HepG2 (cell line): ENCODE results near the gene ARHGEF37. TPM values are rescaled to one million over a fixed set of nuclear protein-coding genes. Genes with fewer than 3 reads are reported as not detected.
A peak's percentile ranks its signal among the peaks of the same experiment; 100 is the strongest.

Source experiments
- ATAC-seq: fragments of 200-7000 bp; cut with Tn5 transposase; 3 replicates; pipeline ENCODE4 v1.9.1; 2020; ENCODE audit warnings: mild to moderate bottlenecking, moderate library complexity
- BruUV-seq: library from RNA; stranded (reverse); fragments of 400-500 nt; replicated peaks from 2 replicates; lab custom pipeline; 2021; lab: Mats Ljungman, UMichigan
- CTCF ChIA-PET: fragments of 300-600 bp; formaldehyde crosslinking; extraction: SDS; loops from one replicate; lab custom pipeline; 2021; ENCODE audit warnings: low total read pairs, inconsistent platforms, low intra/inter-chr PET ratio; lab: Yijun Ruan, JAX
- POLR2A ChIA-PET: fragments of 350-600 bp; sonication (Branson Sonifier 250); formaldehyde crosslinking; loops from one replicate; lab custom pipeline; 2020; ENCODE audit warnings: antibody characterized with exemption, inconsistent platforms; lab: Yijun Ruan, JAX
- DNase-seq: peaks from one replicate; pipeline ENCODE4 v3.0.0-alpha.2; 2015; ENCODE audit warnings: low spot score
- FAIRE-seq: peaks from 3 replicates; lab custom pipeline; 2011; peaks lifted over from hg19 to GRCh38; lab: Jason Lieb, UNC
- H2AFZ ChIP-seq: one replicate; pipeline ENCODE4 v1.6.1; 2011; ENCODE audit warnings: low read length, inconsistent platforms
- H3K27ac ChIP-seq: fragments of 300-600 bp; 3 replicates; pipeline ENCODE4 v1.8.0; 2011; ENCODE audit warnings: mixed run types, mild to moderate bottlenecking, mixed read lengths, low read length, inconsistent platforms; ENCODE audit not compliant: insufficient read depth; ENCODE audit errors: extremely low read length
- H3K27me3 ChIP-seq, 2 experiments: fragments of 200-600 bp in 1 of 2; 2 replicates in 1 of 2; 3 replicates in 1 of 2; pipeline versions ENCODE4 v1.6.0 to v1.8.0; 2011; ENCODE audit warnings: low read length in 2 of 2, mild to moderate bottlenecking in 2 of 2, moderate library complexity in 2 of 2, inconsistent platforms in 1 of 2; ENCODE audit not compliant: insufficient read depth in 2 of 2, control insufficient read depth in 1 of 2
- H3K36me3 ChIP-seq, 2 experiments: fragments of 200-600 bp in 1 of 2; replicated peaks in 1 of 2; 2 replicates in 1 of 2; 3 replicates in 1 of 2; pipeline versions ENCODE4 v1.5.1 to v1.8.0; 2011; ENCODE audit warnings: low read length in 2 of 2, inconsistent platforms in 1 of 2; ENCODE audit not compliant: insufficient read depth in 2 of 2, control insufficient read depth in 1 of 2
- H3K4me1 ChIP-seq: 2 replicates; pipeline ENCODE4 v1.5.1; 2012; ENCODE audit warnings: low read length, inconsistent platforms; ENCODE audit not compliant: insufficient read depth
- H3K4me2 ChIP-seq: 2 replicates; pipeline ENCODE4 v1.6.0; 2011; ENCODE audit warnings: low read depth, low read length, inconsistent platforms
- H3K4me3 ChIP-seq, 3 experiments: fragments of 200-600 bp in 1 of 3; sonication (generic), shearing (Covaris generic) in 1 of 3; replicated peaks in 1 of 3; 2 replicates each; pipeline ENCODE4 v1.5.1; 2011 to 2016; ENCODE audit warnings: low read length in 3 of 3, inconsistent platforms in 2 of 3, low read depth in 2 of 3, mild to moderate bottlenecking in 2 of 3, control low read depth in 1 of 3, mixed read lengths in 1 of 3; ENCODE audit not compliant: insufficient read depth in 1 of 3
- H3K79me2 ChIP-seq: one replicate; pipeline ENCODE4 v1.6.1; 2011; ENCODE audit warnings: low read length, inconsistent platforms; ENCODE audit not compliant: insufficient read depth
- H3K9ac ChIP-seq: 2 replicates; pipeline ENCODE4 v1.6.0; 2011; ENCODE audit warnings: mild to moderate bottlenecking, low read depth, low read length, inconsistent platforms; ENCODE audit not compliant: insufficient read depth
- H3K9me3 ChIP-seq: 2 replicates; pipeline ENCODE4 v1.5.1; 2012; ENCODE audit warnings: mild to moderate bottlenecking, low read length
- H4K20me1 ChIP-seq: 2 replicates; pipeline ENCODE4 v1.6.0; 2011; ENCODE audit warnings: inconsistent platforms, mild to moderate bottlenecking, low read length, moderate library complexity; ENCODE audit not compliant: insufficient read depth
- ELF4 ChIP-seq: sonication (generic); formaldehyde crosslinking; IDR thresholded peaks from 2 replicates; pipeline ENCODE4 v1.5.0; 2020; ENCODE audit warnings: missing genetic modification reagents, mild to moderate bottlenecking, moderate library complexity, borderline replicate concordance
- HNRNPUL1 ChIP-seq: fragments of 200-400 bp; formaldehyde crosslinking; IDR thresholded peaks from 2 replicates; pipeline ENCODE4 v1.6.1; 2017; ENCODE audit warnings: low read depth, mild to moderate bottlenecking, low read length, moderate library complexity
- MAFK ChIP-seq, 2 experiments: IDR thresholded peaks in 1 of 2; conservative IDR thresholded peaks in 1 of 2; 2 replicates each; pipeline ENCODE4 v1.6.1; 2011; ENCODE audit warnings: improper control_type of control experiment in 2 of 2, low read length in 2 of 2
- TERF1 ChIP-seq: sonication (generic); formaldehyde crosslinking; IDR thresholded peaks from 2 replicates; pipeline ENCODE4 v1.8.0; 2022; ENCODE audit warnings: mild to moderate bottlenecking, missing genetic modification reagents, moderate library complexity
- ZNF33B ChIP-seq: sonication (generic); formaldehyde crosslinking; IDR thresholded peaks from 2 replicates; pipeline ENCODE4 v1.5.1; 2020; ENCODE audit warnings: mild to moderate bottlenecking, missing genetic modification reagents
- ZNF580 ChIP-seq: IDR thresholded peaks from 2 replicates; pipeline ENCODE4 v1.6.1; 2016; ENCODE audit warnings: low read depth, borderline replicate concordance
- ZNF761 ChIP-seq: sonication (generic); formaldehyde crosslinking; conservative IDR thresholded peaks from 2 replicates; pipeline ENCODE4 v1.4.0; 2020; ENCODE audit warnings: mild to moderate bottlenecking, missing genetic modification reagents
- WGBS: methylation state at CpG from one replicate; pipeline ENCODE4 v1.1.6; 2017; ENCODE audit warnings: low lambda C conversion rate; 5-methylcytosine and 5-hydroxymethylcytosine counted together
- in situ Hi-C: cut with HindIII; loops from 2 replicates; pipeline ENCODE4 v1.10.0; 2017; ENCODE audit warnings: low pct_unique_long_range_greater_than_20kb; ENCODE audit not compliant: extremely low pct_ligation_motif_present
- intact Hi-C: fragments of 100-400 bp; cut with micrococcal nuclease; formaldehyde crosslinking; loops from one replicate; pipeline ENCODE4 v1.10.0; 2022; ENCODE audit not compliant: unreplicated experiment
- polyA plus RNA-seq, 8 experiments: library from polyadenylated mRNA; depleted of rRNA in 3 of 8; stranded (reverse) in 7 of 8; unstranded in 1 of 8; fragments of >200 nt; fragmentation: Illumina TruSeq in 4 of 8; extraction: Trizol in 4 of 8; gene quantifications; 2 replicates each; pipeline versions ENCODE4 v1.2.1 to v1.2.3, GENCODE V29; 2011 to 2016; ENCODE audit warnings: low read depth in 4 of 8, missing spikeins in 1 of 8, mixed read lengths in 1 of 8; ENCODE audit not compliant: insufficient read depth in 1 of 8
- total RNA-seq, 5 experiments: library from RNA; depleted of rRNA; stranded (reverse); fragments of >200 nt; fragmentation: Illumina TruSeq; extraction: Trizol; gene quantifications; 2 replicates each; pipeline ENCODE4 v1.2.3, GENCODE V29; 2016; ENCODE audit warnings: low read depth in 1 of 5

The ARHGEF37 gene
- total and polyA plus RNA-seq, 2 of the 13 experiments (the other 11 are each of a cell fraction or from before 2014, with no cell fraction given) = 0.18 to 0.27 TPM

- in situ Hi-C loops = loop anchor here (5.0 to 25.0 kb wide), 2 partner anchors 192 to 352 kb away; no protein-coding TSS in a partner anchor
- POLR2A ChIA-PET = no interaction called here
- no peak overlapping the region for H3K27ac ChIP-seq
Observed at GRCh38 chr5:149635394-149635793, 54.1 kb downstream of the ARHGEF37 start.

GRCh38 chr5:149636191-149636860 is 55.0 kb downstream of the ARHGEF37 start:
- POLR2A ChIA-PET = interaction anchor here (1.1 kb wide), 1 partner anchor 191 kb away, joined by 4 read pairs; no protein-coding TSS in a partner anchor
- H3K4me1 ChIP-seq = peaks cover 22% of the 10 kb centered on the region
- no peak overlapping the region for H3K4me2 ChIP-seq
- no peak overlapping the region for H2AFZ ChIP-seq
- H4K20me1 ChIP-seq = no peaks in the 10 kb centered on the region
- intact Hi-C loops (loop anchor here (5.0 kb wide), 1 partner anchor 141 kb away; no protein-coding TSS in a partner anchor), in situ Hi-C loops (loop anchor here (5.0 to 25.0 kb wide), 2 partner anchors 191 to 351 kb away; no protein-coding TSS in a partner anchor)
- DNase-seq (no peak), ATAC-seq (no peak), FAIRE-seq (no peak)
- no peaks in the 10 kb centered on the region for H3K27me3 ChIP-seq
- TF ChIP-seq ZNF580 (CRISPR knock-in tag) (no peak), ELF4 (CRISPR knock-in tag) (no peak), ZNF761 (CRISPR knock-in tag) (no peak), ZNF33B (no peak), TERF1 (CRISPR knock-in tag) (no peak)
- H3K4me3 ChIP-seq = no peak overlapping the region
- BruUV-seq = no TSS peak
- H3K36me3 ChIP-seq = no peaks in the 10 kb centered on the region
- no peaks in the 10 kb centered on the region for H3K9me3 ChIP-seq
- CTCF ChIA-PET = interaction anchor here (0.7 to 2.7 kb wide), 7 partner anchors 31 to 217 kb away, joined by 3 to 46 read pairs (median 7); no protein-coding TSS in a partner anchor
- H3K27ac ChIP-seq = no peak overlapping the region
- 79% methylated on average over 5 of the region's 5 CpGs for WGBS
- no peaks in the 10 kb centered on the region for H3K79me2 ChIP-seq
- H3K9ac ChIP-seq = no peak overlapping the region

More at GRCh38 chr5:149635394-149635793, 54.1 kb downstream of the ARHGEF37 start:
- no TSS peak for BruUV-seq
- Histone ChIP-seq H2AFZ (no peak overlapping the region), H3K36me3 (no peaks in the 10 kb centered on the region), H3K4me1 (peaks cover 12% of the 10 kb centered on the region), H3K4me3 (no peak overlapping the region), H3K9ac (no peak overlapping the region), H4K20me1 (no peaks in the 10 kb centered on the region), H3K4me2 (no peak overlapping the region), H3K9me3 (no peaks in the 10 kb centered on the region), H3K27me3 (no peaks in the 10 kb centered on the region), H3K79me2 (no peaks in the 10 kb centered on the region)
- FAIRE-seq (no peak), ATAC-seq (no peak), DNase-seq (no peak)
- 38% methylated on average over 2 of the region's 2 CpGs for WGBS
- intact Hi-C loops = loop anchor here (5.0 kb wide), 1 partner anchor 142 kb away; no protein-coding TSS in a partner anchor
- TF ChIP-seq MAFK (conservative IDR thresholded peaks at IDR 0.05 in 1 of 2, IDR thresholded peaks at IDR 0.05 in 1 of 2; ENCODE audit: low read length in 2 of 2) (0 out of 4 replicates have a peak, but pooled peaks of 1 of the 2 experiments have one; percentile 28), HNRNPUL1 (no peak)
- CTCF ChIA-PET = interaction anchor here (2.7 kb wide), 1 partner anchor 192 kb away, joined by 46 read pairs; no protein-coding TSS in a partner anchor
